MV-4-11 (cell line): ENCODE measurements around the gene C6orf141.
A peak's percentile ranks its signal among the peaks of the same experiment; 100 is the strongest.

ENCODE experiments used
- DNase-seq: peaks from one replicate; lab custom pipeline; 2025; lab: John Stamatoyannopoulos, UW

Gene C6orf141

GRCh38 chr6:49539102-49539501, 11.4 kb upstream of the C6orf141 start:
- DNase-seq = no peak

DNA sequence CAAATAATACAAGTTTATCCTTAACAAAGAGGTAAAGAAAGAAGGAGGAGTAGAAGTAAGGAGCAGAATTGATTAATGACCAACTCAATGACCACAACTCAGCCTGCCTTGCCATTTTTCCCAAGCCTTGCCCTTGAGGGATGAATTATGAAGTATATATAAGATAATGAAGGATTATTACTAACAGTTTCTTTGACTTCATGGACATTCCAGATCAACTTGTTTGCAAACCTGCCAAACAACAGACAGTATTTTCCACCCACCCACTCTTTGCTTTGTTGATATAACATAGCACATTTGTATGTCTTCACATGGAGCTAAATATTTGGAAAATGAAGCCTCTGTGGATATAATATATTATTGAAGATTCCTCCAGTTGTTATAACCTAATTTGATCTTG, 9.9 kb upstream of the C6orf141 start:
- no peak for DNase-seq

DNA sequence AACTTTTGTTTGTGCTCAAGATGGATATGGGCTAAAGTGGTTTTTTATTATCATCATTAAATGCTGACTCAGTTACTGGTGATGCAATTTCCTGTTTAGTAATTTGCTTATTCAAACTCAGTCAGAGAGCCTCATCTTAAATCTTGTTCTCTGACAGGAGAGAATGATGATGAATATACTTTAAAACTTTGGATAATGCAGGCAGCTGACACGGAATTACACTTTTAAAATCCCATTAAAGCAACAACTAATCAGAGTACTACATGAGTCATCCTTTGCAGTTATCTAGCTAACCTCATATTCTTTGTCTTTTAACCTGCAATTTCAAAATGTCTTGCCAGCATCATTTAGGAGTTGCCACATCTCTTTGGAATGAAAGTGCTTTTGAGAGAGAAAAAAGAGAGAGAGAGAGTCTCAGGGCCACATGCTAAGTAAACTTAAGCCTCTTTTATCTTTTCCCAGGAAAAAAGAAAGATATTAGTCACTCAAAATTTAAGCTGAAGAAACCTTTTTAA, 9.2 kb upstream of the C6orf141 start:
- DNase-seq = no peak

DNA sequence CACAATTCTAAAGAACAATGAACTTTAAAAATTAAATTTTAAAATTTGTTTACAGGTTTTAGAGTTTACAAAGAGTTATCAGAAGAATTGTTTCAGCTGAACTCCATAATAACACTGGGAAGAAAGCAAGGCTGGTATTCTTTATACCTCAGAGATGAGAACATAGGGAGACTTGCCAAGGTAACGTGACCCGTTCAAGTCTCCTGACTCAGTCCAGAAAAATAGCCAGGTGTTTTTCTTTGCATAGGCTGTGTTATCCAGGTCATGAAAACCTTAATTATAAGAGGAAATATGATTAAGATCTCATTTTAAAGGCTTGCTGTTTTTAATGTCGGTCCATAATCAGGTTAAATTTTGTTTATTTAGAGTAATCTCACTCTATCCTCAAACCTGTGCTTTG, 8.5 kb upstream of the C6orf141 start:
- DNase-seq = no peak

DNA sequence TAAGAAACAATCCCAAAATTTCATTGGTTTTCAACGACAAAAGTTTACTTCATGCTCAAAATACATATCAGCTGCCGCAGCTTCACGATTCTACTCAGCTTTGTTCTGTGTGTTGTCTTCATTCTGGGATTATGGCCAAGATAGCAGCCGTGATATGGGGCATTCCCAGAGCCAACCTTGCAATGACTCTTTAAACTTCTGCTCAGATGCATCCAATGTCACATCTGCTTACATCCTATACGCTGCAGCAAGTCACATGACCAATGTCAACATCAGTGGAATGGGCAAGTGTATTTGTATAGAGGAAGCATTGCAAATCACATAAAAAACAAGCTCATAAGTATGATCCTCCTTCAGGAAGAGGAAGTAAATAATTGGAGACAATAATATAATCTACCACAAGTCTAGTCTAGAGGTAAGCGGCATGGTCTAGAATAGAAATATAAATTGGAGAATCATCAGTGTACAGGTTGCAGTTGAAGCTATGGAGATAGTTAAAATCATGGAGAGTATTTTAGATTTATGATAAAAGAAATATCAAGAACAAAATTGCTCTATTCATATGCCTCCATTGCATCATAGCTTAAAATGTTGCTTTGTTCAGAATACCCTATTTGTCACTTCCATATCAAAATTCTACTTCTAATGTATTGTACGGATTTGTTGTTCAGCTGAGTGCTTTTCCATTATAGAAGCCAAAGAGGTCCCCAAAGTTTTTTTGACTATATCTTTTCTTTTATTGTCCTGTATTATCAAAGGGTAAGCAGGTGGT, 7.2 kb upstream of the C6orf141 start:
- peak; percentile 11 for DNase-seq

DNA sequence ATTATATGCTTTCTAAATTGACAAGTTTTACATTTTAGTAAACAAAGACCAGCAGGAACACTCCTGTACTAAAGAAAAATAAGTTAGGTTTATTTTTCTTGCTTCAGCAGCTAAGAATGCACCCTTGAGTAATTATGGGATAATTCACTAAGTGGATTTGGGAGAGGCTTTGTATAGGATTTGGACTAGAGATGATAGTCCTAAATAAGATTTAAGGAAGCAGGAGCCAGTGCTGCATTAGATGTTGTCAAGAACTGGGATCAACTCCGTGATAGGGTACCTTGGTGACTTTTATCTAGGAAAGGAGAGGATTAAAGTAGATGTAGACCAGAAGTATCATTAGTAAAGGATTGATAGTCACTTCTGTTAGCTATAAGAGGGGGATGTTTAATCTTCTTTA, 4.1 kb upstream of the C6orf141 start:
- DNase-seq = no peak

GRCh38 chr6:49548613-49549304, 1.7 kb upstream of the C6orf141 start:
- DNase-seq = no peak

GRCh38 chr6:49549691-49550491, 577 bp upstream of the C6orf141 start:
- no peak for DNase-seq

GRCh38 chr6:49551078-49551865, 804 bp downstream of the C6orf141 start:
- no peak for DNase-seq

- no peak for DNase-seq
Observed at GRCh38 chr6:49551866-49552129, 1.3 kb downstream of the C6orf141 start.

GRCh38 chr6:49552596-49552995, 2.1 kb downstream of the C6orf141 start:
- no peak for DNase-seq

DNA sequence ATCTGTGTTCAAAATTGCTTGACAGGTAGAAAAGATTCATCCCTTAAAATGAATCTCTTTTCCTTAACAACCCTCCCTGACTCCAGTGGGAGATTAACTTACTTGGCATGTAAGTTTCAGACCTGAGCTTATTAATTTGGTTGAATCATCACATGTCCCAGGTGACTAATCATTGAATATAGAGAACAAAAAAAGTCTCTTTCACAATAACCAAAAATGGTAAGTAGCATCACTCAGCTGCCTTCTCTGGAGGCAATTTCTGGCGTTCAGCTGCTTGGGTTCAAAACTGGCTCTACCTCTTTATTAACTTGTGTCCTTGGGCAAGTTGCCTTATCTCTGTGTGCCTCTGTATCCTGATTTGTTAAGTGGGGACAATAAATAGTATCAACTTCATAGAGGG, 2.9 kb downstream of the C6orf141 start:
- no peak for DNase-seq

- DNase-seq = no peak
Observed at GRCh38 chr6:49555951-49556350, 5.5 kb downstream of the C6orf141 start.

DNA sequence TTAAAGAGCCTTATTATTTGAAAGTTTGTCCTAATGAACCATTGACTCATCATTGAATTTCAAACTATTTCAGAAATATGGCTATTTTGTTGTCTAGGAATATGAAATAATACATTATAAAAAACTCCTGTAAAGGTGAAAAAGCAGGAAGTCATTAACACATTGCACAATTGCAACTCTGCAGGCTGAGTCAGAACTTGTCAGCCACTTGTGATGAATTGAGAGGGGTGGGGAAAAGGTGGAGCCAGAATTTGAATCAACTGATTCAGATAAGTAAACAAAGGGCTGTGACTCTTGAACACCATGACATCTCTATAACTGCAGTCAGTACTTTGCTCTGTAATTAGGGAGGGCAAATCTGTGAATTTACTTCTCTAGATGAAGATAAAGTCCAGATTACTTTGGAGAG, 6.0 kb downstream of the C6orf141 start:
- DNase-seq = no peak

DNA sequence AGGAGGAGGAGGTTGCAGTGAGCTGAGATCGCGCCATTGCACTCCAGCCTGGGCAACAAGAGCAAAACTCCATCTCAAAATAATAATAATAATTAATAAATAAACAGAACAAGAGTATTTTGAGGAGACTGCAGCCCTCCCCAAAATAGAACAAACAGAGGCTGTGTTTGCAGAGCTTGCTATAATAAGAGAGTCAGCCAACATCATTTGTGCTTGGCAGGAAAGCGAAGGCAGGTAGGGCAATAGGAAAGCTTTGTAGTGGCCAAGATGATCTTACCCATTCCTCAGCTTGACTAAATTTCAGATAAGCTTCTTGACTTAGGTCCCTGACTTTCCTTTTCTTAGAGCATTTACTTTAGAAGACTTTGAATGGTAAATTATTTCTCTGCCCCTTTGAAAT, 6.7 kb downstream of the C6orf141 start:
- DNase-seq = no peak

- DNase-seq = no peak
Observed at GRCh38 chr6:49558238-49558637, 7.8 kb downstream of the C6orf141 start.

DNA sequence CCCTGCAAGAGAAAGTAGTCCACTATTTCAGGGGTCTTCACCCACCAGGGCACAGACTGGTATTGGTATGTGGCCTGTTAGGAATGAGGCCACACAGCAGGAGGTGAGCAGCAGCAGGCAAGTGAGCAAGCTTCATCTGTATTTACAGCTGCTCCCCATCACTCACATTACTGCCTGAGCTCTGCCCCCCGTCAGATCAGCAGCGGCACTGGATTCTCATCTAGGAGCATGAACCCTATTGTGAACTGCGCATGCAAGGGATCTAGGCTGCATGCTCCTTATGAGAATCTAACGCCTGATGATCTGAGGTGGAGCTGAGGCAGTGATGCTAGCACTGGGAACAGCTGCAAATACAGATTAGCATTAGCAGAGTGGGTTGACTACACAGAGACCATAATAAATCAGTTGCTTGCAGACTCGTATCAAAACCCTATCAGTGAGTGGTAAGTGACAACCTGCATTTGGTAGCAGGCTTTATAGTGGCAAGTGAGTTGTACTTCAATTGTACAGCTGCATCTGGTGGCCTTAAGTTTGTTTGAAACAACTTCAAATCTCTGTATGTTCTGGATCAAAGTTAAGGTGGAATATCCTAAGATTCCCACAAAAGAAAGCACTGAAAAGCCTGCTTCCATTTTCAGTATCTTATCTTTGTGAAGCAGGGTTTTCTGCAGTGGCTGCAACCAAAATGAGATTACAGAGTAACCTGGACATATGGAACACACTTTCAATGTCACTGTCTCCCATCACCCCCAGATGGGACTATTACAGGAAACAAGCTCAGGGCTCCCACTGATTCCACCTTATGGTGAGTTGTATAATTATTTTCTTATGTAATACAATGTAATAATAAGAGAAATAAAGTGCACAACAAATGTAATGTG, 12.8 kb downstream of the C6orf141 start:
- no peak for DNase-seq

- DNase-seq = no peak
Observed at GRCh38 chr6:49564552-49564951, 14.1 kb downstream of the C6orf141 start.

DNA sequence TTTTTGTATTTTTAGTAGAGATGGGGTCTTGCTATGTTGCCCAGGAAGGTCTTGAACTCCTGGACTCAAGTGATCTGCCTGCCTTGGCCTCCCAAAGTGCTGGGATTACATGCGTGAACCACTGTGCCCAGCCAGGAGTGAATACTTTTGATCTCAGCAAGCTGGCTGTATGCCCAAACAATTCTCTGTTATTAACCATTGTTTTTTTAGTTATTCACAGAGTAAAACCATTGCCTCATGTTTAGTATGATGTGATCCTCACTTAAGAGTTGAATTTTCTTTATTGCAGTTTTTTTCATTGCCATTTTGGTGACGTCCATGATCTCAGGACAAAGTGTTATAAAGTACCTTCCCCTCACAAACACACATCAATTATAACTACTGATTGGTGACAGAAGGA, 14.8 kb downstream of the C6orf141 start:
- no peak for DNase-seq

DNA sequence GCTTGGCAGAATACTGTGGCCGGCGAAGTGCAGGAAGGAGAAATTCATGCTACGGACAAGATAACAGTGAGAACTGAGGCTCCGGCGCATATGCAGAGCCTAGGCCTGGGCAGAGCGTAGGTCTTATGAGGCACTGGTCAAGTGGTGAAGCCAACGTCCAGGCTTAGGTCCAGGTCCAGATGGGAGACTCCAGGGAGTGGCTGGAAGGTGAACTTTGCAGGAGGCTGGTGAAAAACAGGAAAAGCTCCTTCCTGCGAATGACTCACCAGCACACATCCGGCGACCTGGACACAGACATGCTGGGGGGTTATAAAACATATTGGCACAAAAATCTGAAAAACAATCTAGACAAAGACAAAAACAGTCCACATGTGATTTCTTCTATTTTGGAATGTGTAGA, 15.4 kb downstream of the C6orf141 start:
- no peak for DNase-seq

DNA sequence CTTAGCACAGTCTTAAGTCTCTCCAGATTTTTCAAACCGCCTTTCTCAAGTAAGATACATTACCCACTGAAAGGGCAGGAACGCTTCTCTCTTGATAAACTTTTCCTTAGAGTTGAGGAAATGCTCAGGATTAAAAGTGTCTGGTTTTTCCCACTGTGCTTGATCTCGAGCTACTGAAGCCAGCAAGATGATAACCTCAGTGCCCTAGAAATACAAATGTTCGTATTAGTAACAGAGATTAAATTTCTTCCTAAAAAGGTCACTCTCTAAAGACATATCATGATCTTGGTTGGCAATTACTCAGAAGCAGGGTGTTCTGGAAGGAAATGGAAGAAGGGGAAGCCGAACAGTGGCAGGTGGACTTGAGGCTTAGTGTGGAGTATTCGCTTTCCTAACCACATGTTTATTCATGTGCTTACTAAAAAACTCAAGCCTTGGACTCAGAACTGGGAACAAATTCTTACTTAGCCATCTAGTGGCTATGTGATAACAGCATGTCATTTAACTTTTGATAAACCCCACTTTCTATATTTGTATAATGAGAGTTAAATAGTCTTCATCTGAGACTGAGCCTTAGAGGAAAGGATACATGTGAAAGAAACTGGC, 20.1 kb downstream of the C6orf141 start:
- DNase-seq = no peak
